T-helper 1 cell treated with Interleukin-12 subunit alpha and Interleukin-12 subunit beta and Interleukin-4 antibody, amounts not matched to agents 30 μg/mL and 1 μg/mL, for 36 hours (primary cell): ENCODE measurements around the gene FBXW4.

ENCODE experiments used
- H3K27ac Mint-ChIP-seq: one replicate; pipeline ENCODE4 v1.8.0; 2021; ENCODE audit warnings: mild to moderate bottlenecking, mixed read lengths
- H3K27me3 Mint-ChIP-seq: one replicate; pipeline ENCODE4 v1.8.0; 2021; ENCODE audit warnings: low read depth, mixed read lengths
- H3K36me3 Mint-ChIP-seq: one replicate; pipeline ENCODE4 v1.8.0; 2021; ENCODE audit warnings: low read depth, mixed read lengths
- H3K4me1 Mint-ChIP-seq: one replicate; pipeline ENCODE4 v1.8.0; 2021; ENCODE audit warnings: low read depth, mixed read lengths
- H3K4me3 Mint-ChIP-seq: one replicate; pipeline ENCODE4 v1.8.0; 2021; ENCODE audit warnings: mild to moderate bottlenecking, moderate library complexity, mixed read lengths
- H3K9me3 Mint-ChIP-seq: one replicate; pipeline ENCODE4 v1.8.0; 2021; ENCODE audit warnings: mixed read lengths

The FBXW4 gene

DNA sequence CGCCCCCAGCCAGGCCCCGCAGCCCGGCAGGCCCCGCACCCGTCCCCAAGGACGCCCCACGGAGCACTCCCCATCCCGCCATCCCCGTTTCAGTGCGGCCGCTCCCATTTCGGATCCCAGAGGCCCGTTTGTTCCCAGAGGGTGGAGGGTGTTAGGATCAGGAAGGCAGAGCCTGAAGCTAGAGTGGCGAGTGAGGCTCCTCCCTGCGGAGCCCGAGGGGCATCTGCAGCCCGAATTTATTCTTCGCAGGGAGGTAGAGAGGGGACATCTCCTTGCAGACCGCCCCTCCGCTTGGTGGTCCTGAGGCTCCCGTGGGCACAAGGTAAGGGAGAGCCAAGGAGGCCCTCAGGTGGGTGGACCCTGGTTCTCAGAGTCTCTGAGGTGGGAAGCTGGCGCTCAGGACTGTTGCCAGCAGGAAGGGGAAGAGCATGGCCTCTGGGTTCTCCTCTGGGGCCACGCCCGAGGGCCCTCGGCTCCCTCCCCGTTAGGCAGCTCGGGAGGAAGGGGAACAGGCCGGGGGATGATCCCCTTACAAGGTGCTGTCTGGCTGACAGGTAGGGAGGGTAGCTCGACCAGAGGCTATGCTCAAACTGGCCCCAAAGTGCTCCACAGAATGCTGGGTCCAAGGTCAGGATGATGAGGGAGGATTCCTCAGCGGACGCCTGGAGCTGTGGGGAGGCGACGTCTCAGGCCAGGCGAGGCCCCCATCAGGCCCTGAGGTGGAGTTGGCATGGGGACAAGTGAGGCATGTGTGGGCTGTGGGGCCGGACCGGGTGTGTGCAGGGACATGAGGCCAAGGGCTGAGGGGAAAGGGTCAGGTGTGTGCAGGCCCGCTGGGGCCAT, 124.3 kb downstream of the FBXW4 start:
- Mint-ChIP-seq H3K4me1 (peaks cover 11% of the 10 kb centered on the region), H3K9me3 (no peaks in the 10 kb centered on the region), H3K36me3 (no peaks in the 10 kb centered on the region), H3K27me3 (peaks cover 40% of the 10 kb centered on the region), H3K4me3 (no peak overlapping the region), H3K27ac (no peak overlapping the region)

DNA sequence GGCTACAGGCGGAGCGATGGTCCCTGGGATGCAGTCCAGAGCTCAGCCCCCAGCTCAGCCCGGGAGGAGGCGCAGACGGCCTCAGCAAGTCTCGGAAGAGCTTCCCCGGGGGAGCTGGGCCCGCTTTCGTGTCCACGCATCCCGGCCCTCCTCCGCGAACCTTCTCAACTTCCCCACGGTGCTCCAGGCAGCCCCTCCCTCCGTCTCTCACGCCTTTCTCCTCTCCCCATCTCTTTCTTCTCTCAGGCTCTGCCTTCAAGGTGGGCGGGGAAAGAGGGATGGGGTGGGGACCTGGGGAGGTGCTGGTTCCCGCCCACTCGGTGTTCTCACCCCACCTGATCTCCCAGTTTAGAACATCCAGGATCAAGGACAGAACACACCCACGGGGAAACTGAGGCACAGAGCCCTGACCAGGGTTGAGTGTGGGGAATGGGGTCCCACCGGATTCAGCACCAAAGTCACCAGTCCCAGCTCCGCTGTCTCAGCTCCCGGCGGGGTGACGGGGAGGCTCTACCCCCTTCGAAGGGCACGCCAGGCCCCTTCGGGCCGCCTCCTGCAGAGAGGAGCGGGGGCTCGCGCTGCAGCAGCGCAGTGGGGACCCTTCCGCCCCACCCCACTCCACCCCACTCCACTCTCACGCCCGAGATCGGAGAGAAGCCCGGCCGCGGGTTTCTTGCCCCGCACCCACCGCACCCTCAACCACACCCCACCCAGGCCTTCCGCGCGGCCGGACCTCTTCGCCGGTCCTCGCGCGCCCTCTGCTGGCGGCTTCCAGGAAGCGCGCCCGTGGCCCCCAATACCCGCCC, 125.1 kb downstream of the FBXW4 start:
- Mint-ChIP-seq H3K27ac (peak overlapping the region; percentile 8), H3K4me3 (peak overlapping the region; percentile 62), H3K4me1 (peaks cover 11% of the 10 kb centered on the region), H3K36me3 (no peaks in the 10 kb centered on the region), H3K27me3 (peaks cover 48% of the 10 kb centered on the region), H3K9me3 (no peaks in the 10 kb centered on the region)

DNA sequence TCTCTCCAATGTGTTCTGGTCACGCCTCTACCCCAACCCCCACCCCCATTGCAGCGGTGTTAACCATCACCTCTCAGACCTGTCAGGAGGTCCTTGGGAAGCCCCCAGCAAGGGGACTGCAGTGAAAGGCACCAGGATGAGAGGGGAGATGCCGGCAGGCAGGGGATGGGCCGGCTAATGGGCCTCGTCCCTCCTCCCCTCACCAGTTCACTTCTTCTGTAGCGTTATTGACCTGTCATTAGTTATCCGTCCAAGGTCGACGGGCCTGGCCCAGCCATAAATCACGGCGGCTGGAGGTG, 125.7 kb downstream of the FBXW4 start:
- H3K4me3 Mint-ChIP-seq, result no peak overlapping the region
- H3K4me1 Mint-ChIP-seq, result peaks cover 11% of the 10 kb centered on the region
- H3K36me3 Mint-ChIP-seq, result no peaks in the 10 kb centered on the region
- no peaks in the 10 kb centered on the region for H3K9me3 Mint-ChIP-seq
- H3K27ac Mint-ChIP-seq, result no peak overlapping the region
- peaks cover 50% of the 10 kb centered on the region for H3K27me3 Mint-ChIP-seq

DNA sequence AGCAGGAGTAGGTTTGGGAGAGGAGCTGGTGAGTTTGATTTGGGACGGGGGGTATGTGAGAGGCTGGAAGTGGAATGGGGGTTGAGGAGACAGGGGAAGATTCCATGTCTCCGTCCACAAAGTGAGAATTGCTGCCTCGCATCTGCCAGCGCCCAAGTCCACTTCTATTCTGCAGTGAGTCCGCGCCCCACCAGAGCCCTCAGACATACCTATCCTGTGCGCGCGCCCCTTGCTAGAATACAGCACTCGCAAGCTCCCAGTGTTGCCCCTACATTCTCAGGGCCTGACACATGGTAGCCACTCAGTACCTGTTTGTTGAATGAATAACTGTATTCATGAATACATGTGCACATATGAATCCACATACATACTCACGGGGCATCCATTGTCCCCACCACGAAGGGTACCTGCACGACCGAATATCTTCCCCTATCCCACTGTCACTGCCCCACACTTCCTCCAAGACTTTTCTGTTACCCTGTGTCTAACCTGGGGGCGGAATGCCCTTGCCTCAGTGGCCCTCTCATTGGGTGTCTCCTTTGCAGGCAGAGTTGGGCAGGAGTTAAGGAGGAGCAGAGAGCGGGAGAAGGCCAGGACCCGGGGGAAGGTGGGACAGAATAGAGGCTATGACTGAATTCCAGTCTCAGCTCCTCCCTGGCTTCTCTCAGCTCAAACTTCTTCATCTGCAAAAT, 126.8 kb downstream of the FBXW4 start:
- H3K36me3 Mint-ChIP-seq, result no peaks in the 10 kb centered on the region
- H3K27me3 Mint-ChIP-seq, result peaks cover 54% of the 10 kb centered on the region
- no peaks in the 10 kb centered on the region for H3K9me3 Mint-ChIP-seq
- H3K27ac Mint-ChIP-seq, result no peak overlapping the region
- peak overlapping the region; percentile 31 for H3K4me3 Mint-ChIP-seq
- peaks cover 11% of the 10 kb centered on the region for H3K4me1 Mint-ChIP-seq

DNA sequence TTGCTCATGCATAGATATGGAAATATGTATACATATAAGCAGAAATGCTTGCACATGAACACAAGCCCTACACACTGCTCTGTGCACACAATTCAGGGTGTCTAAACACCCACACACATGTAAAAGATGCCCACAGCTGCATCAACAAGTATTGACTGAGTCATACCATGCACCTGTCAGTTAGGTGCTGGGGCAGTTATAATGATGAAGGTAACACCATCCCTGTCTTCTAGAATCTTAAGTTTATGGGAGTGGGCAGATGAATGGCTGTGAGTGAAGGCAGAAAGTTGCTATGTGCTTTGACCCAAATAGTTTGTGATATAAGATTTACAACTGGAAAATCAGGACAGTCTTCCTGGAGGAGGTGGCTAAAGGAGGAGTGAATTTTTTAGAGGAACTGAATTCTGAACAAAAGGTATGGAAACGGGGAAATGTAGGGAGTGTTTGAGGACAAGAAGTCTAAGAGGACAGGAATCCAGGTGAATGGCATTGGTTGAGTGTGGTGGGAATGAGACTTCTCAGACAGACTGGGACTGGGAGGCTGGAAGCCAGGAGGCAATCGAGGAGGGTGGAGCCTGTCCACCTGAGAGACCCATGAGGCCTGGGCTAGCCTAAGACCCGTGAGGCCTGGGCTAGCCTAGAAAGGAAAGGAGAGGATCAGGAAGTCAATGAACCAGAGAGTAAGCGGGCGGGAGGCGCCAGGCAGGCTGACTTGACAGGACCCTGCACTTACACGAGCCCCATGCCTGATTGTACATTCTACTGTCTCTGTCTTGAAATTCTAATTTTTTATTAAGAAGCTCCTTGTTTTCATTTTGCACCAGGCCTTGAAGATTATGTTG, 127.6 kb downstream of the FBXW4 start:
- H3K9me3 Mint-ChIP-seq, result no peaks in the 10 kb centered on the region
- no peaks in the 10 kb centered on the region for H3K36me3 Mint-ChIP-seq
- H3K4me3 Mint-ChIP-seq, result no peak overlapping the region
- H3K27me3 Mint-ChIP-seq, result peaks cover 54% of the 10 kb centered on the region
- no peak overlapping the region for H3K27ac Mint-ChIP-seq
- H3K4me1 Mint-ChIP-seq, result peaks cover 11% of the 10 kb centered on the region

DNA sequence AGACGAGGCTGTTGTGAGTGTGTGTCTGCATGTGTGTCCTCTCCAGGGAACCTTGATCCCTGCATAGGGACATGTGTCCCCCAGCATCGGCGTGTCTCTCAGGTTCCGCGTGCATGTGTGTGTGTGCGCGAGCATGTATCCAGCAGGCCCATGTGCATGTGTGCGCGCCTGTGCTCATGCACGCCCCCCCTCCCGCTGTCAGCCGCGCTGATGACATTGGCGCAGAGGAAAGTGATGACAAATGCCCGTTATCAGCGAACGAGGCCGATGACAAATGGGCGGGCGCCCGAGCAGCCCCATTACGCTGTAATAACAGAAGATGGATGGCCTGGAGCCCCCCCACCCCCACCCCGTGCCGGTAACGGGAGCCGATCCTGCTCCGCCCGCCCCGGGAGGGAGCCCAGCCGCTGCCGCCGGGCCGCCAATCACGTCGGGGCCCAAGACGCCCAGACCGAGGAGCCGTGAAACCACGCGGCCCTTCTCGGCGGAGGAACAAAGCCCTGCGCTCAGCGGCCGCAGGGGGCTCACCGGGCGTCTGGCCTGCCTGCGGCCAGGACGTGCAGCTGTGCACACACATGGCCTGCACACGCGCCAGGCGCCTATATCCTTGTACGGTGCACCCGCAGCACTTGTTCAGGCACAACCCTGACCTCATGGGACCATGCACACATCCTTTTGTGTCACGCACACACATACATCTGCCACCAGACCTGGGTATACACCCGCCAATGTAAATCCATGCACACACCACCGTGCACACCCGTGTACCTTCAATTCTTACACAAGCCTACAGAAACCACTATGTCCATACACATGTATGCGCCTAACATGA, 128.4 kb downstream of the FBXW4 start:
- peaks cover 11% of the 10 kb centered on the region for H3K4me1 Mint-ChIP-seq
- H3K36me3 Mint-ChIP-seq, result no peaks in the 10 kb centered on the region
- H3K4me3 Mint-ChIP-seq, result no peak overlapping the region
- no peaks in the 10 kb centered on the region for H3K9me3 Mint-ChIP-seq
- H3K27me3 Mint-ChIP-seq, result peaks cover 54% of the 10 kb centered on the region
- H3K27ac Mint-ChIP-seq, result no peak overlapping the region

DNA sequence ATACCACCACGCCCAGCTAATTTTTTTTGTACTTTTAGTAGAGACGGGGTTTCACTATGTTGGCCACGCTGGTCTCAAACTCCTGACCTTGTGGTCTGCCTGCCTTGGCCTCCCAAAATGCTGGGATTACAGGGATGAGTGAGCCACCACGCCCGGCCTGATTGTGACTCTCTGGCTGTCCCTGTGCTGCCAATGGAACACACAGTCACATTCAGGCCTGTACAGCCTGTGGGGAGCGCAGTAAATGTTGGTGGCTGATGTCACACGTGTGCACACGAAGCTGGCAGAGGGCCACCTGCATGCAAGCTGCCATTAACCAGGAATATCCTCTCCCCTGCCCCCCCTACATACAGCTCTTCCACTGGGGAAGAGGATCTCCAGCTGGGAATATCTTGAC, 129.0 kb downstream of the FBXW4 start:
- H3K4me1 Mint-ChIP-seq, result peaks cover 11% of the 10 kb centered on the region
- H3K4me3 Mint-ChIP-seq, result no peak overlapping the region
- no peaks in the 10 kb centered on the region for H3K36me3 Mint-ChIP-seq
- peaks cover 54% of the 10 kb centered on the region for H3K27me3 Mint-ChIP-seq
- no peaks in the 10 kb centered on the region for H3K9me3 Mint-ChIP-seq
- H3K27ac Mint-ChIP-seq, result no peak overlapping the region

DNA sequence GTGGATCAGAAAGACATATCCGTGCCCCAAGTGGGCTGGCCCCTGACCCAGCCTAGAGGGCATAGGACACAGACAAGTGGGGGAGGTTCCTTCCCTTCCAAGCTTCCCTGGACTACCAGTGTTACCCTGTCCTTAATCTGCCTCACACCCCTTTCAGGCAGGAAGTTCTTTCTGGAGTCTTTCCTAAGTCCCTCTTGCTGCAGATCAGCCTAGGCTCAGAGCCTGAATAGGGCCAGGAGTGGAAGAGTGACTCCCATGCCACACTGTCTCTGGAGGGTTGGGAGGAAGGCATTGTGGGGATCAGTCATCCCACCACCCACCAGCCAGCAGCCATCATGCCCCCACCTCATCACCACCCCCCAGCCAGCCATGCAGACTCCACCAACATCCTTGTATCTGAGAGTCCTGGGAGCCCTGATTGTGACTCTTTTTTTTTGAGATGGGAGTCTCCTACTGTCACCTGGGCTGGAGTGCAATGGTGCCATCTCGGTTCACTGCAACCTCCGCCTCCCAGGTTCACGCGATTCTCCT, 129.5 kb downstream of the FBXW4 start:
- Mint-ChIP-seq H3K27me3 (peaks cover 54% of the 10 kb centered on the region), H3K27ac (no peak overlapping the region), H3K4me1 (peaks cover 9% of the 10 kb centered on the region), H3K9me3 (no peaks in the 10 kb centered on the region), H3K4me3 (no peak overlapping the region), H3K36me3 (no peaks in the 10 kb centered on the region)

DNA sequence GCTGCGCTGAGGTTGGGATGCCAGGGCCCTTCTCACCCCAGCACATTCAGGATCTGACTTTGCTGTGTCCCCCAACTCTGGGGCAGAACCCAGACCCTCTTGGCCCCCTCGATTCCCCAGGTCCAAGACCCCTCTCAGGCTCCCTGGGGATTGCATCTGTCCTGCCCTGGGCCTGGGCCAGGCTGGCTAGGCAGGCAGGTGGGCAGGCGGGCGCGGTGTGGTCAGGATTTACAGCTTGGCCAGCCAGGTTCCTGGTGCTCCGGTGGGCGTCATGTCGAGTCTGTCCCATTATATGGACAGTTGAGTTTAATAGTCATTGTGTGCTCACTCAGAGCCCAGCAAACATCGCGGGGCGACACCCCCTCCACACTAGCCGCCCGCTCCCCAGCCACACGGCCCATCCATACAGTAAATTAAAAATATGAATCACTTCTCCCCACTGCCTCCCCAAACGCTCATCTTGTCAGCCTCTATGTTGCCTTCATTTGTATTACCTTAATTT, 130.4 kb downstream of the FBXW4 start:
- peaks cover 50% of the 10 kb centered on the region for H3K27me3 Mint-ChIP-seq

DNA sequence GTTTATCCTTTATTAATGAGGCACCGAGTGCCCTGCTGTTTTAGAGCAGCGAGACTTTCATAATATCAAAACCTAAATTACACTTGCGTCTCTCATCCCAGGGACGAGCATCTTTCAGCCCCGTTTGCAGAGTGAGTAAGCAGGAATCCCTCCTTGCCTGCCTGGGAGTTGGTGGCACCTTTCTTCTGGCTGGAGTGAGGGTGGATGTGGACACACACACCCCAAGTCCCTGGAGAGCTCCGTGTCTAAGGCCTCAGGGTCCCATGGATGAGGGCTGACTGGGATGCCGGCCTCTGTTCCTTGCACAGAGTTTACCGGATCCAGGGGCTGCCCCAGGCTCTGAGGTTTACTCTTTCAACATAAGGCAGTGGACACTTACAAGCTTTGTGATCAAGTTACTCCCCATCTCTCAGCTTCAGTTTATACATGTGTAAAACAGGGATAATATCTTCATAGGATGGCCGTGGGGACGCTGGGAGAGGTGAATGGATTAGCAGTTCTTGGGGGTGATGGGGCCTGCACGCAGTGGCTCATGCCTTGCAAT, 131.4 kb downstream of the FBXW4 start:
- H3K36me3 Mint-ChIP-seq, result no peaks in the 10 kb centered on the region
- peaks cover 42% of the 10 kb centered on the region for H3K27me3 Mint-ChIP-seq
- H3K27ac Mint-ChIP-seq, result no peak overlapping the region
- peaks cover 12% of the 10 kb centered on the region for H3K4me1 Mint-ChIP-seq
- H3K9me3 Mint-ChIP-seq, result no peaks in the 10 kb centered on the region
- no peak overlapping the region for H3K4me3 Mint-ChIP-seq

More for the DNA sequence above, 130.4 kb downstream of the FBXW4 start:
- Mint-ChIP-seq H3K27ac (no peak overlapping the region), H3K9me3 (no peaks in the 10 kb centered on the region), H3K36me3 (no peaks in the 10 kb centered on the region), H3K4me1 (peaks cover 7% of the 10 kb centered on the region), H3K4me3 (no peak overlapping the region)

DNA sequence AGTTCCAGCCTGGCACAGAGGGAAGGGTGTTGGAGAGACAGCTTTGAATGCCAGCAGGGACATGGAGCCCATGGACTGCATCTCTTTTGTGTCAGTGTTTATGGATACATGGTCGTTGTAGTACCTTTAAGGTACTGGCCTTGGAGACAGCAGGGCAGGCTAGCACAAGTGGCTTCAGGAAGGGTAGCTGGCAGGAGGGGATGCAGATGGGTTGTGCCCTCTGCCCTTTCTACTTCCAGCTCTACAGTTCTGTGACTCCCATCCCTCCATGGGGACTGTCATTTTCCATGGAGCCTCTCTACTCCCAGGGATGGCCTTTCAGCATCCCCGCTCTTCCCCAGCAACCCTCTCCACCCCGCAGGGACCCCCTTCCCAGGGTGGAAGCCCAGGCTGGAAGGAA, 132.0 kb downstream of the FBXW4 start:
- Mint-ChIP-seq H3K36me3 (no peaks in the 10 kb centered on the region), H3K4me3 (no peak overlapping the region)

DNA sequence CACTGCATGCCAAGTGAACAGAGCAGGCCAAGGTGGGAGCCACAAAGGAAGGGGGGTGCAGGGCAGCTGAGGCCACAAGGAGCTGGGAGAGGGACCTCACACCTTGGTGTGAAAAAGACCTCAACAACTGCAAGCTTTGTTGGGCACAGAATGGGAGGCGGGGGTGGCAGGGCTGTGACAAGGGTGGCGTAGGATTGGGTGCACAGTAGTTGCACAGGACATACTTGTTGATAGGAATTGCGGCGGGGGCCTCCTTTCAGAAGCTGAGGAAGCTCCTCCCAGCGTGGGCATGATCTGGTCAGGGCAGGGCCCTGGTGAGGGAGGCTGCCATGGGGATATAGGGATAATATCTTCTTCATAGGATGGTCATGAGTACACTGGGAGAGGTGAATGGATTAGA, 132.7 kb downstream of the FBXW4 start:
- Mint-ChIP-seq H3K27ac (no peak overlapping the region), H3K4me3 (no peak overlapping the region), H3K4me1 (peaks cover 21% of the 10 kb centered on the region), H3K27me3 (peaks cover 28% of the 10 kb centered on the region), H3K9me3 (no peaks in the 10 kb centered on the region), H3K36me3 (no peaks in the 10 kb centered on the region)

More for the DNA sequence above, 132.0 kb downstream of the FBXW4 start:
- Mint-ChIP-seq H3K27ac (no peak overlapping the region), H3K4me1 (peaks cover 18% of the 10 kb centered on the region), H3K27me3 (peaks cover 36% of the 10 kb centered on the region), H3K9me3 (no peaks in the 10 kb centered on the region)
